A375 (cell line): Measurements from ENCODE around the gene CT83. TPM values are rescaled to one million over a fixed set of nuclear protein-coding genes. Genes with fewer than 3 reads are reported as not detected.

Source experiments
- total RNA-seq: library from RNA; depleted of rRNA; stranded (reverse); fragments of >200 nt; shearing (Covaris generic); gene quantifications from 2 replicates; pipeline ENCODE4 v1.2.3, GENCODE V29; 2014; rRNA removed

Gene CT83, protein sequence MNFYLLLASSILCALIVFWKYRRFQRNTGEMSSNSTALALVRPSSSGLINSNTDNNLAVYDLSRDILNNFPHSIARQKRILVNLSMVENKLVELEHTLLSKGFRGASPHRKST
- 11.4 and 14.9 TPM in 2 replicates for total RNA-seq

DNA sequence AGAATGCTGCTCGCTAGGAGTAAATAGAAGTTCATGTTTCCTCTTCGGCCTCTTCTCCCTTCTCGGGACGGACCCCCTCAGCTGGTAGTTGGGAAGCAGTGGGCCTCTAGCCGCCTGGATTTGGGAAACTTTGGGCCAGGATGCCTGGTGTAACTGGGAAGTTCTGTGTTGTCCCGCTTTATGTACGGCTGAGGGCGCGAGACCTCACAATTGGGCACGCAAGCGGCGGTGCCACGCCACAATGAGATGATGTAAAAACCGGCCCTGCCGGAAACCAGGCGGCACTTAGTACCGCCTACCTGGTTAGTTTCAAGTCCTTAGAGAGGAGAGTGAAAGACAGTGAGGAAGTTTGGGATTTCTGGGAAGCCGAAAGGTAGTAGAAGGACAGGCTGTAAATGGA, at the start of gene CT83:
Gene CT83 (minus strand): TSS at position 155 of the 400 bp plus-strand sequence. CDS start 120 bp downstream, at position 35.

DNA sequence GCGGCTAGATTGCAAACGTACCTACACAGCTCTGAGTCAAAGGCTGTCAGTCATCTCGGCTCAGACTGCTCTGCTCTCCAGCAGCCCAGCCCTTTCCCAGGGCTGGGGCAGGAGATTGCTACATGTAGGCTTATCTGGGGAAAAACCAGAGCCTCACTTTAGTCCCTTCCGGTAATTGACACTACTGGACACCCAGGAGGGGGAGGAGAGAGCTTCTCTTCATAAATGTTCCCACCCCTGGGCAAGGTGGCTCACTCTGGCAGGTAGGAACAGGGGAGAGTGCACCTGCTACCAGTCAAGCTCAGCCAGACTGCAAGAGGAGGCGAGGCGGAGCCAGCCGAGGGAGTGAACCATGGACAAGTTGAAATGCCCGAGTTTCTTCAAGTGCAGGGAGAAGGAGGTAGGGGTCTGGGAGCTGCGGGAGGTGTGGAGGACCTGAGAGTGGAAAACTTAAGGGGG, 26.4 kb downstream of the CT83 start, which contains the start of gene SLC6A14:
Gene SLC6A14 (plus strand): TSS at position 249 of the 459 bp plus-strand sequence. CDS start 104 bp downstream, at position 353.

Other genes with a start within 250 kb of the CT83 start
- not detected in 2 replicates for gene SLC6A14, start 26.4 kb downstream of the CT83 start, total RNA-seq